Activated naive CD4-positive, alpha-beta T cell treated with anti-CD3 and anti-CD28 coated beads, Interleukin-2, amount 50 U/mL, for 24 hours (primary cell): Measurements from ENCODE around the gene FGB.
"Not testable (repeated sequence)": the region's sequence is repeated elsewhere in the genome, so short reads cannot be mapped to it uniquely, and the experiment has no call there.

Experiments used
- H3K27ac Mint-ChIP-seq: one replicate; pipeline ENCODE4 v1.8.0; 2021; ENCODE audit warnings: mild to moderate bottlenecking, mixed read lengths
- H3K27me3 Mint-ChIP-seq: one replicate; pipeline ENCODE4 v1.8.0; 2021; ENCODE audit warnings: mixed read lengths
- H3K36me3 Mint-ChIP-seq: one replicate; pipeline ENCODE4 v1.8.0; 2021; ENCODE audit warnings: mixed read lengths
- H3K4me1 Mint-ChIP-seq: one replicate; pipeline ENCODE4 v1.8.0; 2021; ENCODE audit warnings: mixed read lengths
- H3K4me3 Mint-ChIP-seq: one replicate; pipeline ENCODE4 v1.8.0; 2021; ENCODE audit warnings: mild to moderate bottlenecking, mixed read lengths
- H3K9me3 Mint-ChIP-seq: one replicate; pipeline ENCODE4 v1.8.0; 2021; ENCODE audit warnings: mixed read lengths

Gene FGB

GRCh38 chr4:154583677-154584076 is 20.9 kb downstream of the FGB start:
- Mint-ChIP-seq H3K36me3 (no peaks in the 10 kb centered on the region), H3K4me1 (no peaks in the 10 kb centered on the region), H3K27me3 (peaks cover 10% of the 10 kb centered on the region), H3K4me3 (no peak overlapping the region), H3K9me3 (no peaks in the 10 kb centered on the region), H3K27ac (no peak overlapping the region)

- Mint-ChIP-seq H3K4me1 (no peaks in the 10 kb centered on the region), H3K27ac (no peak overlapping the region), H3K4me3 (no peak overlapping the region), H3K9me3 (no peaks in the 10 kb centered on the region), H3K36me3 (no peaks in the 10 kb centered on the region), H3K27me3 (peaks cover 8% of the 10 kb centered on the region)
These were observed 21.4 kb downstream of the FGB start for GRCh38 chr4:154584259-154584658.

- Mint-ChIP-seq H3K9me3 (no peaks in the 10 kb centered on the region), H3K27ac (no peak overlapping the region), H3K4me3 (no peak overlapping the region), H3K4me1 (no peaks in the 10 kb centered on the region), H3K36me3 (no peaks in the 10 kb centered on the region), H3K27me3 (peaks cover 14% of the 10 kb centered on the region)
These were observed 22.7 kb downstream of the FGB start for GRCh38 chr4:154585369-154586018.

GRCh38 chr4:154586296-154587033 is 23.7 kb downstream of the FGB start:
- H3K36me3 Mint-ChIP-seq: no peaks in the 10 kb centered on the region
- no peak overlapping the region for H3K27ac Mint-ChIP-seq
- peaks cover 14% of the 10 kb centered on the region for H3K27me3 Mint-ChIP-seq
- H3K4me1 Mint-ChIP-seq: no peaks in the 10 kb centered on the region
- H3K4me3 Mint-ChIP-seq: no peak overlapping the region
- H3K9me3 Mint-ChIP-seq: no peaks in the 10 kb centered on the region

DNA sequence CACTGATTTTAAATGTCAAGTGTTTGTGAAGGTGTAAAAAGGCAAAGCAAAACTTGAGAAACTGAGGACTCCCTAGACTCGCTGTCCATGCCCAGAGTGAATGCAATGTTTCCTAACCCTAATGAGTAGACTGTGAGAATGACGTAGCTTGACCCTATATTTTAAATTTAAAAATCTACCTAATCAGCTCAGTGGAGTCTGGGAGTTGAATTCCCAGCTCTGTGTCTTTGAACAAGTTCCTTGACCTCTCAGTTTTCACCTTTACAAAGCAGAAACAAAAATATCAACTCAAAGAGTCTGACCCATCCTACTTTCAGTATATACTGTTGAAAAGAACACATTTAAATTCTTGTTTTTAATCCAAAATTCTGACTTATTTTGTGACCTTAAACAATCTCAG is 25.4 kb downstream of the FGB start:
- H3K9me3 Mint-ChIP-seq: no peaks in the 10 kb centered on the region
- H3K27me3 Mint-ChIP-seq: peaks cover 22% of the 10 kb centered on the region
- H3K27ac Mint-ChIP-seq: no peak overlapping the region
- no peaks in the 10 kb centered on the region for H3K4me1 Mint-ChIP-seq
- no peak overlapping the region for H3K4me3 Mint-ChIP-seq
- H3K36me3 Mint-ChIP-seq: no peaks in the 10 kb centered on the region

GRCh38 chr4:154589296-154590197 is 26.7 kb downstream of the FGB start:
- Mint-ChIP-seq H3K36me3 (no peaks in the 10 kb centered on the region), H3K27ac (no peak overlapping the region), H3K4me3 (no peak overlapping the region), H3K9me3 (no peaks in the 10 kb centered on the region), H3K27me3 (peaks cover 26% of the 10 kb centered on the region), H3K4me1 (no peaks in the 10 kb centered on the region)

- H3K36me3 Mint-ChIP-seq: no peaks in the 10 kb centered on the region
- H3K4me1 Mint-ChIP-seq: no peaks in the 10 kb centered on the region
- H3K9me3 Mint-ChIP-seq: no peaks in the 10 kb centered on the region
- H3K4me3 Mint-ChIP-seq: no peak within 1 kb of the TSS
- H3K27ac Mint-ChIP-seq: no peak within 1 kb of the TSS
- peaks cover 26% of the 10 kb centered on the region for H3K27me3 Mint-ChIP-seq
These were observed 27.7 kb downstream of the FGB start, which contains the start of gene FGA for GRCh38 chr4:154590329-154591006. Gene FGA (minus strand): TSS chr4:154590742. CDS start chr4:154590687, 55 bp downstream.

DNA sequence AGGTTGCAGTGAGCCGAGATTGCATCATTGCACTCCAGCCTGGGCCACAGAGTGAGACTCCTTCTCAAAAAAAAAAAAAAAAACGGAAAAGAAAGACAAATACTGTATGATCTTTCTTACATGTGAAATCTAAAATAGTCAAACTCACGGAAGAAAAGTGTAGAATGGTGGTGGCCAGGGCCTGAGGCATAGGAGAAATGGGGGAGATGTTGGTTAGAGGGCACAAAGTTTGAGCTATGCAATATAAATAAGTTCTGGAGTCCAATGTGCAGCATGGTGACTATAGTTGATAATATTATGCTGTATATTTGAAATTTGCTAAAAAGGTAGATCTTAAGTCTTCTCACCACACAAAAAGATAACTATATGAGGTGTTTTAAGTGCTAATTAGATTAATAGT is 29.1 kb downstream of the FGB start:
- Mint-ChIP-seq H3K27me3 (peaks cover 23% of the 10 kb centered on the region), H3K9me3 (no peaks in the 10 kb centered on the region)

GRCh38 chr4:154593868-154594267 is 31.1 kb downstream of the FGB start:
- Mint-ChIP-seq H3K27me3 (peaks cover 24% of the 10 kb centered on the region), H3K4me1 (no peaks in the 10 kb centered on the region), H3K4me3 (no peak overlapping the region), H3K27ac (no peak overlapping the region), H3K9me3 (no peaks in the 10 kb centered on the region), H3K36me3 (no peaks in the 10 kb centered on the region)

More for the DNA sequence above, 29.1 kb downstream of the FGB start:
- Mint-ChIP-seq H3K27ac (no peak overlapping the region), H3K4me1 (no peaks in the 10 kb centered on the region), H3K36me3 (no peaks in the 10 kb centered on the region), H3K4me3 (no peak overlapping the region)

DNA sequence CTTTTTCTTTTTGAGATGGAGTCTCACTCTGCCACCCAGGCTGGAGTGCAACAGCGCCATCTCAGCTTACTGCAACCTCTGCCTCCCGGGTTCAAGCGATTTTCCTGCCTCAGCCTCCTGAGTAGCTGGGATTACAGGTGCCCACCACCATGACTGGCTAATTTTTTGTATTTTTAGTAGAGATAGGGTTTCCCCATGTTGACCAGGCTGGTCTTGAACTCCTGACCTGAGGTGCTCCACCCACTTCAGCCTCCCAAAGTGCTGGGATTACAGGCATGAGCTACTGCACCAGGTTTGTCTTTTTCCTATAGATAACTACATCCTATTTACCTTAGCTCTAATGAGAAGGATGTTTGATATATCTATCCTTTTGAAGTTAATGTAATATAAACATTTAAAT is 31.5 kb downstream of the FGB start:
- H3K4me1 Mint-ChIP-seq, H3K27ac Mint-ChIP-seq, H3K4me3 Mint-ChIP-seq, H3K9me3 Mint-ChIP-seq, H3K36me3 Mint-ChIP-seq: not testable (repeated sequence)
- peaks cover 25% of the 10 kb centered on the region for H3K27me3 Mint-ChIP-seq

GRCh38 chr4:154595807-154596206 is 33.0 kb downstream of the FGB start:
- no peaks in the 10 kb centered on the region for H3K4me1 Mint-ChIP-seq
- no peak overlapping the region for H3K4me3 Mint-ChIP-seq
- no peaks in the 10 kb centered on the region for H3K9me3 Mint-ChIP-seq
- no peak overlapping the region for H3K27ac Mint-ChIP-seq
- no peaks in the 10 kb centered on the region for H3K36me3 Mint-ChIP-seq
- peaks cover 21% of the 10 kb centered on the region for H3K27me3 Mint-ChIP-seq

DNA sequence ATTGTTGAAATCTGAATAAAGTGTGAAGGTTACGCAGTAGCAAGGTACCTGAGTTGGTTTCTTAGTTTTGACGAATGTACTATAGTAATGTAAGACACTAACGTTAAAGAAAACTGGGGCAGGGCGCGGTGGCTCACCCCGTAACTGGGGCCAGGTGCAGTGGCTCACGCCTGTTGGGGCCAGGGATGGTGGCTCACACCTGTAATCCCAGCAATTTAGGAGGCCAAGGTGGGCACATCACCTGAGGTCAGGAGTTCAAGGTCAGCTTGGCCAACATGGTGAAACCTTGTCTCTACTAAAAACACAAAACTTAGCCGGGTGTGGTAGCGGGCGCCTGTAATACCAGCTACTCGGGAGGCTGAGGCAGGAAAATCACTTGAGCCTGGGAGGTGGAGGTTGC is 34.5 kb downstream of the FGB start:
- H3K9me3 Mint-ChIP-seq, H3K4me1 Mint-ChIP-seq, H3K4me3 Mint-ChIP-seq, H3K36me3 Mint-ChIP-seq, H3K27ac Mint-ChIP-seq: not testable (repeated sequence)
- H3K27me3 Mint-ChIP-seq: peaks cover 17% of the 10 kb centered on the region

GRCh38 chr4:154597798-154598774 is 35.3 kb downstream of the FGB start:
- no peaks in the 10 kb centered on the region for H3K36me3 Mint-ChIP-seq
- H3K9me3 Mint-ChIP-seq: no peaks in the 10 kb centered on the region
- no peak overlapping the region for H3K4me3 Mint-ChIP-seq
- H3K27me3 Mint-ChIP-seq: peaks cover 19% of the 10 kb centered on the region
- no peak overlapping the region for H3K27ac Mint-ChIP-seq
- no peaks in the 10 kb centered on the region for H3K4me1 Mint-ChIP-seq

GRCh38 chr4:154602404-154603020 is 39.7 kb downstream of the FGB start:
- Mint-ChIP-seq H3K4me1 (no peaks in the 10 kb centered on the region), H3K27me3 (peaks cover 19% of the 10 kb centered on the region), H3K4me3 (no peak overlapping the region), H3K27ac (no peak overlapping the region), H3K9me3 (no peaks in the 10 kb centered on the region), H3K36me3 (no peaks in the 10 kb centered on the region)
